Left lung (tissue), 10 donors: ENCODE measurements around the gene ENG. TPM values are rescaled to one million over a fixed set of nuclear protein-coding genes. Genes with fewer than 3 reads are reported as not detected.

ENCODE experiments used
- ATAC-seq: fragments of 200-7000 bp; cut with Tn5 transposase; one replicate; pipeline ENCODE4 v1.9.1; 2020; ENCODE audit warnings: moderate library complexity
- DNase-seq, 4 donors: peaks; one replicate each; pipeline ENCODE4 v3.0.0-alpha.2; 2013 to 2020
- H3K27ac ChIP-seq, 2 donors: fragments of 200-600 bp; sonication (generic) in 1 of 2; one replicate each; pipeline versions ENCODE4 v1.5.0 to v1.8.0; 2020 to 2021
- H3K27me3 ChIP-seq, 2 donors: fragments of 200-600 bp; sonication (generic) in 1 of 2; one replicate each; pipeline versions ENCODE4 v1.5.0 to v1.8.0; 2020 to 2021
- H3K36me3 ChIP-seq, 2 donors: fragments of 200-600 bp; sonication (generic) in 1 of 2; one replicate each; pipeline versions ENCODE4 v1.5.0 to v1.8.0; 2020 to 2021
- H3K4me1 ChIP-seq, 2 donors: fragments of 200-600 bp; one replicate each; pipeline ENCODE4 v1.8.0; 2021
- H3K4me3 ChIP-seq, 2 donors: fragments of 200-600 bp; sonication (generic) in 1 of 2; one replicate each; pipeline versions ENCODE4 v1.5.0 to v1.8.0; 2020 to 2021; ENCODE audit warnings: mild to moderate bottlenecking in 1 of 2
- H3K9me3 ChIP-seq, 2 donors: fragments of 200-600 bp; sonication (generic) in 1 of 2; one replicate each; pipeline versions ENCODE4 v1.5.0 to v1.8.0; 2020 to 2021
- CTCF ChIP-seq, 2 donors: fragments of 200-600 bp; sonication (generic) in 1 of 2; IDR thresholded peaks; one replicate each; pipeline versions ENCODE4 v1.5.0 to v1.8.0; 2021; ENCODE audit warnings: antibody characterized with exemption in 2 of 2
- intact Hi-C, 2 donors: fragments of 100-400 bp; cut with DNase I; formaldehyde crosslinking; loops; one replicate each; pipeline versions ENCODE4 v1.11.2 to v1.14.2; 2022
- polyA plus RNA-seq, 6 donors: library from polyadenylated mRNA; unstranded; fragments of 120-200 nt; gene quantifications; one replicate each; pipeline ENCODE4 v1.2.1, GENCODE V29; 2013; ENCODE audit not compliant: insufficient read length in 6 of 6
- total RNA-seq, 2 donors: library from RNA; stranded (reverse); fragmentation: NEBNext Ultra II Directional; extraction: Animal tissue kit (Norgen Biotek cat#: 25700); gene quantifications; one replicate each; pipeline ENCODE4 v1.2.1, GENCODE V29; 2021
- donor health status: DM: no; HTN: yes; CAD: no.
- donor health status: DM: no; HTN: no; CAD: no.

Gene ENG
- total and polyA plus RNA-seq, 8 donors, result 71.8 to 354 (median 93.6) TPM

GRCh38 chr9:127780126-127780885 lies 74.2 kb downstream of the ENG start:
- Histone ChIP-seq H3K9me3 (no peaks in the 10 kb centered on the region), H3K27me3 (no peaks in the 10 kb centered on the region), H3K4me1 (peaks cover 5 to 88% of the 10 kb centered on the region in 2 donors), H3K36me3 (no peaks in the 10 kb centered on the region), H3K27ac (peak overlapping the region in 1 of 2 donors; percentile 98), H3K4me3 (no peak overlapping the region)
- TF ChIP-seq CTCF (IDR thresholded peaks at IDR 0.05), result no peak
- DNase-seq (peak in 1 of 4 donors; percentile 77), ATAC-seq (no peak)
- intact Hi-C loops, result no loop called here

- no peak for TF ChIP-seq CTCF (IDR thresholded peaks at IDR 0.05)
- Histone ChIP-seq H3K36me3 (peaks cover 0 to 1% of the 10 kb centered on the region in 2 donors), H3K27me3 (no peaks in the 10 kb centered on the region), H3K9me3 (no peaks in the 10 kb centered on the region), H3K27ac (peak overlapping the region; percentile 75 to 98), H3K4me1 (peaks cover 5 to 88% of the 10 kb centered on the region in 2 donors), H3K4me3 (peak overlapping the region in 1 of 2 donors; percentile 49)
- peak; percentile 24 for ATAC-seq
- DNase-seq, result no peak
- intact Hi-C loops, result no loop called here
Measured at GRCh38 chr9:127779136-127779981, 75.1 kb downstream of the ENG start.

- Histone ChIP-seq H3K27ac (peak within 1 kb of the TSS; percentile 75 to 98), H3K4me1 (peaks cover 0 to 88% of the 10 kb centered on the region in 2 donors), H3K4me3 (peak within 1 kb of the TSS in 1 of 2 donors; percentile 49), H3K9me3 (no peaks in the 10 kb centered on the region), H3K27me3 (no peaks in the 10 kb centered on the region), H3K36me3 (peaks cover 0 to 10% of the 10 kb centered on the region in 2 donors)
- DNase-seq (peak in 1 of 4 donors; percentile 90), ATAC-seq (peak; percentile 36)
- no peak for TF ChIP-seq CTCF (IDR thresholded peaks at IDR 0.05)
- intact Hi-C loops, result no loop called here
Measured at GRCh38 chr9:127778280-127779135, 76.0 kb downstream of the ENG start, which contains the start of gene SH2D3C. SH2D3C (minus strand) TSS chr9:127778666; CDS start chr9:127778627, 39 bp downstream.

GRCh38 chr9:127777368-127777980 lies 77.0 kb downstream of the ENG start:
- peaks cover 0 to 19% of the 10 kb centered on the region in 2 donors for H3K36me3 ChIP-seq
- H3K27me3 ChIP-seq, result no peaks in the 10 kb centered on the region
- no peaks in the 10 kb centered on the region for H3K9me3 ChIP-seq
- DNase-seq, result no peak
- H3K4me3 ChIP-seq, result peak overlapping the region in 1 of 2 donors; percentile 49
- H3K27ac ChIP-seq, result peak overlapping the region in 1 of 2 donors; percentile 98
- intact Hi-C loops, result no loop called here
- TF ChIP-seq CTCF (IDR thresholded peaks at IDR 0.05), result no peak
- no peak for ATAC-seq
- peaks cover 0 to 81% of the 10 kb centered on the region in 2 donors for H3K4me1 ChIP-seq
